Fibroblast of villous mesenchyme (primary cell): Measurements from ENCODE around the gene MOG. TPM values are rescaled to one million over a fixed set of nuclear protein-coding genes. Genes with fewer than 3 reads are reported as not detected.

Experiments used
- DNase-seq: peaks from one replicate; pipeline ENCODE4 v3.0.0-alpha.2; 2010; ENCODE audit warnings: low read depth
- H3K4me3 ChIP-seq: 2 replicates; pipeline ENCODE4 v1.5.1; 2011; ENCODE audit warnings: low read depth, mild to moderate bottlenecking, low read length
- total RNA-seq: library from RNA; depleted of rRNA; stranded (reverse); fragments of >200 nt; gene quantifications from 2 replicates; pipeline ENCODE4 v1.2.3, GENCODE V29; 2012
- TF ChIP-seq, protein P1 (sequence below): IDR thresholded peaks from 2 replicates; pipeline ENCODE4 v1.5.1; 2012; ENCODE audit warnings: low read depth, mild to moderate bottlenecking, low read length; ENCODE audit not compliant: insufficient read depth

The MOG gene
- total RNA-seq, 1 donor, result not detected

DNA sequence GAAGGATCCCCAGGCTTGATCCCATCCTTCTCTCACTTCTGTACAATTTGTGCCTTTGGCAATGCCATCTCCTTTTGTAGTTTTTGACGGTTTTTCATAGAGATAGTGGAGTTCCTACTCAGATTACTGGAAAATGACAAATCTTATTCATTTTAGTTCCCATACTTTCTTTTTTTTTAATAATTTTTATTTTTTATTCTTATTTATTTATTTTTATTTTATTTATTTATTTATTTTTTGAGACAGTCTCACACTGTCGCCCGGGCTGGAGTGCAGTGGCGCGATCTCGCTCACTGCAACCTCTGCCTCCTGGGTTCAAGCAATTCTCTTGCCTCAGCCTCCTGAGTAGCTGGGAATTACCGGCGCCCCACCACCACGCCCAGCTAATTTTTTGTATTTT lies 19.6 kb upstream of the MOG start:
- no peak overlapping the region for H3K4me3 ChIP-seq
- TF ChIP-seq, protein P1, sequence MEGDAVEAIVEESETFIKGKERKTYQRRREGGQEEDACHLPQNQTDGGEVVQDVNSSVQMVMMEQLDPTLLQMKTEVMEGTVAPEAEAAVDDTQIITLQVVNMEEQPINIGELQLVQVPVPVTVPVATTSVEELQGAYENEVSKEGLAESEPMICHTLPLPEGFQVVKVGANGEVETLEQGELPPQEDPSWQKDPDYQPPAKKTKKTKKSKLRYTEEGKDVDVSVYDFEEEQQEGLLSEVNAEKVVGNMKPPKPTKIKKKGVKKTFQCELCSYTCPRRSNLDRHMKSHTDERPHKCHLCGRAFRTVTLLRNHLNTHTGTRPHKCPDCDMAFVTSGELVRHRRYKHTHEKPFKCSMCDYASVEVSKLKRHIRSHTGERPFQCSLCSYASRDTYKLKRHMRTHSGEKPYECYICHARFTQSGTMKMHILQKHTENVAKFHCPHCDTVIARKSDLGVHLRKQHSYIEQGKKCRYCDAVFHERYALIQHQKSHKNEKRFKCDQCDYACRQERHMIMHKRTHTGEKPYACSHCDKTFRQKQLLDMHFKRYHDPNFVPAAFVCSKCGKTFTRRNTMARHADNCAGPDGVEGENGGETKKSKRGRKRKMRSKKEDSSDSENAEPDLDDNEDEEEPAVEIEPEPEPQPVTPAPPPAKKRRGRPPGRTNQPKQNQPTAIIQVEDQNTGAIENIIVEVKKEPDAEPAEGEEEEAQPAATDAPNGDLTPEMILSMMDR, result no peak
- DNase-seq, result no peak

DNA sequence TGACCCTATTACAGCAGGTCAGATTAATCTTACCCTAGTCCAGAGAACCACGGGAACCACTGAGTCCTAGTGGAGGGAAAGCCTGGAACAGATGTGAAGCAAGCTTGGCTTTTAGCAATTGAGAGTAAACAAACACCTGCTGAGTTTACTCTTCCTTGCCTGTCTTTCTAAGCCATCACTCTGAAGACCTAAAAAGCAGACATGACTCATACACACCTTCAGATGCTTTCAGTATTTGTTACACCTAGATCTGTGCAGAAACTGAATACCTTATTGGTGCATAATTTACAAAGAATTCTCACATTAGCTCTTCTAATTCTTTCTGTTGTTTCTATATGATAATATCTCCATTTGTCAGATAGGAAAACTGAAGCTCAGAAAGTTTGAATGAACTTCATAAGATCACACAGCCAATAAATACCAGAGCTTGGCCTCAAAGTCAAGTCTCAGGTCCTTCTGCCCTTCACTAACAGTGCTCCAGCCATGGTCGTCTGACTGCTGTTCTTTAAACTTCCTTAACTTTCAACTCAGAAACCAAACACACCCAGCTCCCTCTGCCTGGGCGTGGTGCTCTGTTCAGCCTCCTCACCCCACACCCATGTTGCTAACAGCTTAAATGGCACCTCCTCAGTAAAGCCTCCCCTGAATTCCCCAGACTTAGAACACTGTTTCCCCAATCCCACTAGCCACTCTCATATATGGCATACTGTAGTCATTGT lies 15.3 kb upstream of the MOG start:
- TF ChIP-seq, protein P1, result no peak
- no peak for DNase-seq

DNA sequence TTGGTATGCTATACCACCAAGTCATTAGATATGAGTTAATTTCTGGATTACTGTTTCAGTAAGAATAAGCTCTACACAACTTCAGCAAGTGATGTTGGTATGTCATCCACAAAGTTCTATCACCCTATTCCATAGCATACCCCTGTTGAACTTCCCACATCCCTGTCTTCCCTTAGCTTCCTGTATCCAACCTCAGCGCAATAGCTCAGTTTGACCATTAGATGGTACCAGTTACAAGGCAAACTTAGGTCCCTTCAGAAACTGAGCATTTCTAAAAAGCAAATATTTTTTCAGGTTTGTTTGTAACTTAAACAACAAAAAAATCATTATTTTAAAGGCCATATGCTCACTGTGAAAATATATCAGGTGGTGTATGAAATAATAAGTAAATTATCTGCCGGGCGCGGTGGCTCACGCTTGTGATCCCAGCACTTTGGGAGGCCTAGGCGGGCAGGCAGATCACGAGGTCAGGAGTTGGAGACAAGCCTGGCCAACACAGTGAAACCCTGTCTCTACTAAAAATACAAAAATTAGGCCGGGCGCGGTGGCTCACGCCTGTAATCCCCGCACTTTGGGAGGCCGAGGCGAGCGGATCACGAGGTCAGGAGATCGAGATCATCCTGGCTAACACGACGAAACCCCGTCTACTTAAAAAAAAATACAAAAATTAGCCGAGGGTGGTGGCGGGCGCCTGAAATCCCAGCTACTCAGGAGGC lies 8.8 kb upstream of the MOG start:
- DNase-seq, result peak; percentile 46
- no peak overlapping the region for H3K4me3 ChIP-seq
- TF ChIP-seq, protein P1, result peak; percentile 74

More for the DNA sequence above, 15.3 kb upstream of the MOG start:
- H3K4me3 ChIP-seq, result no peak overlapping the region

DNA sequence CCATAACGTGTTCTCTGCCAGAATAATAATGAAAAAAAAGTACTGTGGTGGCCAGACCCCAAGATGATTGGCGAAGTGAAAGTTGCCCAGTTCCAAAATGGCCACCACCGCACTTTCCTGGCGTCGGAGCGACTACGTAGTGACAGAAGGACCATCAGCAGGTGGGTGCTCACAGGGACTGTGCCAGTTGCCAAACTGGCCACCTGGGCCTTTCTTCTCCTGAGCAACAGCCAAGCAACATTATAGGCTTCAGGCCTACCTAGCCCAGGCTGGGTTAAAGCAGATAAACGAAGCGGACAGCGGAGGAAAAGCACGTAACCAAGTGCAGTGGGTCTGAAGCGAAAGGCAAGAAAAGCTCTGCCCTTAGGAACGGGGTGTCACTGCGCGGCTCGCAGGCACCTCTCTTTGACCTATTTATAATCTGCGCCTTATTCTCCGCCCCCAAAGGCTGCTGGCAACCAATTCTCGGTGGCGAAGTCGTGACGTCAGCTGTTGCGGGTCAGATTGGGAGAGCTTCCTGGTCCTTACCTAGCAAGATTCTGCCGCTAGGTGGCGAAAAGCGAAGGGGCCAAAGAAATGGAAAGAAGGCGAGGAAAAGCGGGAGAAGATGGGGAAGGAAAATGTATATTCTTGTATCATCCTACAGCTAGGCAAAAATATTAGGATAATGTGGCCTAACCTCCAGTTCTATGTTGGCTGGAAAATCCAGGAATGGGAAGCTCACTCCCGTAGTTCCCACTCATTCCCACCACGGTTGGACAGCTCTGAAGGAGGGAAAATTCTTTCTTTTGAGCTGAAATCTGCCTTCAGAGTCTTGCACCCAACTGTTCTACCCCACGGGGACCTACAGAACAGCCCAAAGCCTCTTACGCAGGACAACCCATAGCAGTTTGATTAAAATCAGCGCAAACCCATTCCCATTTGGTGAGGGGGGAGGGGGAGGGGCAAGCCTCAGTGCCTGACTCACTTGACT lies 6.9 kb upstream of the MOG start:
- DNase-seq, result peak; percentile 96
- peak overlapping the region; percentile 60 for H3K4me3 ChIP-seq
- TF ChIP-seq, protein P1, result peak; percentile 92

DNA sequence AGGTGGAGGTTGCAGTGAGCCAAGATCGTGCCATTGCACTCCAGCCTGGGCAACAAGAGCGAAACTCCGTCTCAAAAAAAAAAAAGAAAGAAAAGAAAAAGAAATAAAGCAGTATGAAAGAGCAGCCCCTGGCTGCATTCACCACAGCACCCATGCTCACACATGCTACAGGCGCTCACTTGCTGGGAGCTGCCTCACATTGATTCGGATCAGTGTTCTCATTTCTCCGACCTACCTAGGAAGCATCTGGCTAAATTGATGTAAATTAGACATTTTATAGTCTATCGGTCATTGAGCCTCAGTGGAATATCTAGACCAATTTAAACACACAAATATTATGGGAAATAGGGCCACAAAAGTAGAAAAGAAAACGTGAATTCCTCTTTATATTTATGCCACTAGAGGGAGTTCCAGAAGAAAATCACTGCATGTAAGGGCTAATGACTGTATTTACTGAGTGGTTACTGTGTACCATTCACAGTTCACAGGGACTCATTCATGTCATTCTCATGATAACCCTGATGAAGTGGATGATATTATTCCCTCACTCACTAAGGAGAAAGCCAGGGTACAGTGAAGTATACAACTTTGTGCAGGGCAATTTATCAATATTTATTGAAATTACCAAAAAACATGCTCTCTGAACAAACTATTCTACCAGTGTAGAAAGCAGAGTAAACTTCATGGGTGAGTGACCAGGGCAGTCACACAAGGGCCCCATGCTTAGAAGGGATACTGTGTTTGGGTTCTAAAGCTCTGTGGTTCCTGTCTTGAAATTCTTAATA lies 5.3 kb upstream of the MOG start:
- H3K4me3 ChIP-seq, result no peak overlapping the region
- TF ChIP-seq, protein P1, result peak; percentile 65
- peak; percentile 47 for DNase-seq

DNA sequence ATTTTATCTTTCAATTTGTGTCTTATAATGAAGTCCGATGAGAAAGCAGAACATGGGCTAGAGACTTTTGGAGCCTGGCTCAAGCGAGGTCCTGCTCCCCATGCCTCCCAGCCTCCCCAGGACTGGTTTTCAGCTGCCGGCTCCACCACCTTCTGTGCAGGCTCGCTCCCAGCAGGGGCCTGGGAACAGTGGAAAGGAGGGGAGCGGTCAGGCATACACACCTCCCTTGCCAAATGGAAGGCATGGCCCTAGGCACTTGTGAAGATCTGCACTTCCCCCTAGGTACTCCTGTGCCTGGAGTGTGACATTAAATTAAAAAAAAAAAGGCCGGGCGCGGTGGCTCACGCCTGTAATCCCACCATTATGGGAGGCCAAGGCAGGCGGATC lies 4.7 kb upstream of the MOG start:
- TF ChIP-seq, protein P1, result no peak
- DNase-seq, result no peak
- H3K4me3 ChIP-seq, result no peak overlapping the region
